Ovary (tissue), 9 donors: Measurements from ENCODE around the gene SNAPC1. TPM values are rescaled to one million over a fixed set of nuclear protein-coding genes. Genes with fewer than 3 reads are reported as not detected.

ENCODE experiments used
- DNase-seq, 5 donors: peaks; one replicate each; pipeline ENCODE4 v3.0.0-alpha.2; 2019 to 2020
- H3K27ac ChIP-seq, 2 donors: fragments of 200-600 bp; one replicate each; pipeline versions ENCODE4 v1.5.1 to v1.8.0; 2019 to 2022
- H3K27me3 ChIP-seq: fragments of 200-600 bp; one replicate; pipeline ENCODE4 v1.8.0; 2022
- H3K36me3 ChIP-seq: fragments of 200-600 bp; sonication (generic); one replicate; pipeline ENCODE4 v1.5.1; 2019
- H3K4me1 ChIP-seq: one replicate; pipeline ENCODE4 v1.8.1; 2013; ENCODE audit warnings: mild to moderate bottlenecking, moderate library complexity; ENCODE audit not compliant: insufficient read depth
- H3K4me3 ChIP-seq: fragments of 200-600 bp; sonication (generic); one replicate; pipeline ENCODE4 v1.5.1; 2017
- H3K9me3 ChIP-seq, 2 donors: fragments of 200-600 bp in 1 of 2; sonication (generic) in 1 of 2; one replicate each; pipeline versions ENCODE4 v1.5.1 to v1.8.1; 2013 to 2019; ENCODE audit warnings: mild to moderate bottlenecking in 1 of 2, moderate library complexity in 1 of 2
- CTCF ChIP-seq, 3 donors: fragments of 450-650 bp in 2 of 3; fragments of 200-600 bp in 1 of 3; IDR thresholded peaks; one replicate each; pipeline versions ENCODE4 v1.5.1 to v1.8.0; 2016 to 2022; ENCODE audit warnings: antibody characterized with exemption in 3 of 3, mild to moderate bottlenecking in 1 of 3
- EP300 ChIP-seq: sonication (generic); formaldehyde crosslinking; IDR thresholded peaks from one replicate; pipeline ENCODE4 v1.6.1; 2017; ENCODE audit warnings: antibody characterized with exemption
- POLR2A ChIP-seq: fragments of 450-650 bp; IDR thresholded peaks from one replicate; pipeline ENCODE4 v1.6.1; 2017; ENCODE audit warnings: antibody characterized with exemption, mild to moderate bottlenecking, moderate library complexity
- WGBS, 3 donors: extraction: QIAGEN DNeasy Blood & Tissue Kit in 1 of 3; methylation state at CpG; one replicate each; pipeline versions ENCODE4 v1.1.5 to v1.1.7; 2013 to 2017; 5-methylcytosine and 5-hydroxymethylcytosine counted together
- intact Hi-C, 4 donors: fragments of 100-400 bp; cut with DNase I; formaldehyde crosslinking; loops; one replicate each; pipeline versions ENCODE4 v1.11.0 to v1.15.1; 2022 to 2023
- polyA plus RNA-seq, 2 donors: library from polyadenylated mRNA; stranded (reverse); fragments of 200-250 nt in 1 of 2; fragments of 350-450 nt in 1 of 2; fragmentation: Illumina TruSeq in 1 of 2; extraction: RNeasy Lipid Tissue Mini Kit (QIAGEN cat#74804) in 1 of 2; gene quantifications; one replicate each; pipeline ENCODE4 v1.2.3, GENCODE V29; 2013 to 2014
- total RNA-seq, 7 donors: library from RNA; depleted of rRNA in 2 of 7; stranded (reverse); fragments of >200 nt in 2 of 7; fragmentation: NEBNext Ultra II Directional in 3 of 7; extraction: Animal tissue kit (Norgen Biotek cat#: 25700) in 3 of 7; gene quantifications; one replicate each; pipeline versions ENCODE4 v1.1.0 to v1.2.4, GENCODE V29; 2016 to 2023
- donor health status: DM: no; HTN: no; CAD: no; lungs with moderate emphysema.
- donor health status: DM: no; HTN: no; CAD: no.
- donor health status: Bipolar disorder and iron deficiency.
- donor health status: DM: yes; HTN: yes; CAD: no.
- donor health status: DM: no; HTN: no; CAD: no.
- donor health status: DM: yes; HTN: yes; CAD: no.

SNAPC1 gene
- total and polyA plus RNA-seq, 9 donors, result 4.5 to 11.9 (median 5.9) TPM

GRCh38 chr14:61765225-61765943 lies 3.2 kb downstream of the SNAPC1 start:
- intact Hi-C loops, result no loop called here
- no peak for DNase-seq
- H3K9me3 ChIP-seq, result no peaks in the 10 kb centered on the region
- 73 to 76% (median 76%) methylated on average over 15 of the region's 15 CpGs for WGBS, 3 donors
- H3K27ac ChIP-seq, result no peak overlapping the region
- peaks cover 1% of the 10 kb centered on the region for H3K4me1 ChIP-seq
- TF ChIP-seq CTCF (IDR thresholded peaks at IDR 0.05), result no peak
- no peak overlapping the region for H3K4me3 ChIP-seq
- H3K36me3 ChIP-seq, result no peaks in the 10 kb centered on the region
- H3K27me3 ChIP-seq, result no peaks in the 10 kb centered on the region

GRCh38 chr14:61766151-61766550 lies 3.9 kb downstream of the SNAPC1 start:
- Histone ChIP-seq H3K27me3 (no peaks in the 10 kb centered on the region), H3K36me3 (no peaks in the 10 kb centered on the region), H3K9me3 (no peaks in the 10 kb centered on the region), H3K27ac (no peak overlapping the region), H3K4me3 (no peak overlapping the region), H3K4me1 (peaks cover 1% of the 10 kb centered on the region)
- intact Hi-C loops, result no loop called here
- WGBS, 3 donors, result 78 to 82% (median 78%) methylated on average over 5 of the region's 5 CpGs
- no peak for DNase-seq
- TF ChIP-seq EP300 (no peak), POLR2A (no peak), CTCF (IDR thresholded peaks at IDR 0.05) (no peak)

- 76 to 84% (median 79%) methylated on average over 3 of the region's 3 CpGs for WGBS, 3 donors
- no peak overlapping the region for H3K27ac ChIP-seq
- no peaks in the 10 kb centered on the region for H3K36me3 ChIP-seq
- no peaks in the 10 kb centered on the region for H3K27me3 ChIP-seq
- DNase-seq, result no peak
- intact Hi-C loops, result no loop called here
- no peaks in the 10 kb centered on the region for H3K9me3 ChIP-seq
- peaks cover 1% of the 10 kb centered on the region for H3K4me1 ChIP-seq
- no peak overlapping the region for H3K4me3 ChIP-seq
- TF ChIP-seq POLR2A, result no peak
- TF ChIP-seq CTCF (IDR thresholded peaks at IDR 0.05), result no peak
- TF ChIP-seq EP300, result no peak
These were observed 6.0 kb downstream of the SNAPC1 start for GRCh38 chr14:61768240-61768639.

GRCh38 chr14:61769893-61770292 lies 7.7 kb downstream of the SNAPC1 start:
- H3K27ac ChIP-seq, result no peak overlapping the region
- H3K27me3 ChIP-seq, result no peaks in the 10 kb centered on the region
- H3K4me1 ChIP-seq, result peaks cover 1% of the 10 kb centered on the region
- TF ChIP-seq CTCF (IDR thresholded peaks at IDR 0.05) (no peak), POLR2A (no peak), EP300 (no peak)
- no peak overlapping the region for H3K4me3 ChIP-seq
- DNase-seq, result no peak
- H3K9me3 ChIP-seq, result no peaks in the 10 kb centered on the region
- 60 to 97% (median 95%) methylated on average over 3 of the region's 3 CpGs for WGBS, 3 donors
- H3K36me3 ChIP-seq, result no peaks in the 10 kb centered on the region
- intact Hi-C loops, result no loop called here
